Caco-2 (cell line): ENCODE measurements around the gene AGFG1. TPM values are rescaled to one million over a fixed set of nuclear protein-coding genes. Genes with fewer than 3 reads are reported as not detected.
A peak's percentile ranks its signal among the peaks of the same experiment; 100 is the strongest.

Experiments used
- BruUV-seq: library from RNA; stranded (reverse); fragments of 400-500 nt; replicated peaks from 2 replicates; lab custom pipeline; 2021; lab: Mats Ljungman, UMichigan
- CTCF ChIA-PET: fragments of 300-600 bp; sonication (Branson Sonifier 250); formaldehyde crosslinking; loops from one replicate; lab custom pipeline; 2022; ENCODE audit warnings: antibody characterized with exemption; lab: Charles Lee
- POLR2A ChIA-PET: fragments of 300-600 bp; sonication (Branson Sonifier 250); formaldehyde crosslinking; loops from one replicate; lab custom pipeline; 2022; ENCODE audit warnings: antibody characterized with exemption; lab: Charles Lee
- DNase-seq, 2 experiments: peaks; one replicate each; pipeline versions ENCODE4 v3.0.0 to v3.0.0-alpha.2; 2020 to 2022
- H3K27me3 ChIP-seq: replicated peaks from 2 replicates; pipeline ENCODE4 v1.6.0; 2011; ENCODE audit warnings: low read length; ENCODE audit not compliant: control insufficient read depth, insufficient read depth
- H3K36me3 ChIP-seq: 2 replicates; pipeline ENCODE4 v1.5.1; 2011; ENCODE audit warnings: low read length; ENCODE audit not compliant: control insufficient read depth, insufficient read depth
- H3K4me1 ChIP-seq: fragments of 250-450 bp; sonication (Bioruptor Pico); 2 replicates; pipeline ENCODE4 v1.5.1; 2020; ENCODE audit warnings: mild to moderate bottlenecking
- H3K4me3 ChIP-seq: 2 replicates; pipeline ENCODE4 v1.5.1; 2011; ENCODE audit warnings: low read depth, mild to moderate bottlenecking, control low read depth, low read length
- H3K9me3 ChIP-seq: fragments of 250-450 bp; sonication (Bioruptor Pico); 2 replicates; pipeline ENCODE4 v1.5.1; 2020; ENCODE audit warnings: mild to moderate bottlenecking, moderate library complexity
- H3K27ac Mint-ChIP-seq: one replicate; pipeline ENCODE4 v1.8.0; 2022; ENCODE audit warnings: mixed read lengths; ENCODE audit not compliant: unreplicated experiment
- H3K27me3 Mint-ChIP-seq: one replicate; pipeline ENCODE4 v1.8.0; 2022; ENCODE audit warnings: mixed read lengths; ENCODE audit not compliant: insufficient read depth, unreplicated experiment
- H3K36me3 Mint-ChIP-seq: one replicate; pipeline ENCODE4 v1.8.0; 2022; ENCODE audit warnings: mild to moderate bottlenecking, mixed read lengths; ENCODE audit not compliant: insufficient read depth, unreplicated experiment
- H3K4me1 Mint-ChIP-seq: one replicate; pipeline ENCODE4 v1.8.0; 2022; ENCODE audit warnings: low read depth, mixed read lengths; ENCODE audit not compliant: unreplicated experiment
- H3K4me3 Mint-ChIP-seq: one replicate; pipeline ENCODE4 v1.8.0; 2022; ENCODE audit warnings: mild to moderate bottlenecking, moderate library complexity, mixed read lengths; ENCODE audit not compliant: unreplicated experiment
- H3K9me3 Mint-ChIP-seq: one replicate; pipeline ENCODE4 v1.8.0; 2022; ENCODE audit warnings: mixed read lengths; ENCODE audit not compliant: unreplicated experiment
- CTCF ChIP-seq, 2 experiments: fragments of 200-600 bp in 1 of 2; IDR thresholded peaks; 1 replicate in 1 of 2; 2 replicates in 1 of 2; pipeline versions ENCODE4 v1.5.1 to v1.8.0; 2011 to 2022; ENCODE audit warnings: antibody characterized with exemption in 1 of 2, control low read depth in 1 of 2, inconsistent platforms in 1 of 2, low read depth in 1 of 2, low read length in 1 of 2, mild to moderate bottlenecking in 1 of 2, moderate library complexity in 1 of 2; ENCODE audit not compliant: insufficient read depth in 1 of 2, severe bottlenecking in 1 of 2, unreplicated experiment in 1 of 2
- intact Hi-C: fragments of 100-400 bp; cut with micrococcal nuclease; formaldehyde crosslinking; loops from one replicate; pipeline ENCODE4 v1.10.0; 2022; ENCODE audit not compliant: unreplicated experiment
- total RNA-seq: library from RNA; stranded (reverse); gene quantifications from 2 replicates; pipeline ENCODE4 v1.2.3, GENCODE V29; 2022

Gene AGFG1
- total RNA-seq, 1 experiment from 2014 or later: 73.1 TPM

- peaks cover 9% of the 10 kb centered on the region for H3K4me1 Mint-ChIP-seq
- CTCF ChIA-PET: interaction anchor here (0.6 to 1.0 kb wide), 3 partner anchors 48 to 66 kb away, joined by 3 to 9 read pairs (median 4); no protein-coding TSS in a partner anchor
- H3K36me3 ChIP-seq: no peaks in the 10 kb centered on the region
Observed at GRCh38 chr2:227472265-227473121, 537 bp downstream of the AGFG1 start.

GRCh38 chr2:227473122-227473461 lies 1.1 kb downstream of the AGFG1 start:
- Histone ChIP-seq H3K4me1 (peaks cover 17% of the 10 kb centered on the region), H3K9me3 (no peaks in the 10 kb centered on the region), H3K27me3 (no peaks in the 10 kb centered on the region), H3K4me3 (peak overlapping the region; percentile 79), H3K36me3 (no peaks in the 10 kb centered on the region)
- no peak for DNase-seq
- Mint-ChIP-seq H3K4me3 (peak overlapping the region; percentile 93), H3K4me1 (peaks cover 3% of the 10 kb centered on the region), H3K9me3 (no peaks in the 10 kb centered on the region), H3K36me3 (no peaks in the 10 kb centered on the region), H3K27ac (no peak overlapping the region), H3K27me3 (no peaks in the 10 kb centered on the region)
- BruUV-seq: no TSS peak
- ChIA-PET POLR2A (interaction anchor here (1.0 kb wide), 1 partner anchor 14 kb away, joined by 4 read pairs; no protein-coding TSS in a partner anchor), CTCF (interaction anchor here (1.0 kb wide), 1 partner anchor 49 kb away, joined by 9 read pairs; no protein-coding TSS in a partner anchor)
- intact Hi-C loops: loop anchor here (5.0 kb wide), 1 partner anchor 294 kb away; no protein-coding TSS in a partner anchor
- TF ChIP-seq CTCF (IDR thresholded peaks at IDR 0.05; ENCODE audit: insufficient read depth in 1 of 2, low read depth in 1 of 2, low read length in 1 of 2, severe bottlenecking in 1 of 2, unreplicated experiment in 1 of 2): no peak

More at GRCh38 chr2:227472265-227473121, 537 bp downstream of the AGFG1 start:
- peaks cover 23% of the 10 kb centered on the region for H3K4me1 ChIP-seq
- Mint-ChIP-seq H3K4me3 (peak overlapping the region; percentile 93), H3K27me3 (no peaks in the 10 kb centered on the region), H3K27ac (no peak overlapping the region), H3K9me3 (no peaks in the 10 kb centered on the region), H3K36me3 (no peaks in the 10 kb centered on the region)
- POLR2A ChIA-PET: interaction anchor here (0.6 to 1.0 kb wide), 2 partner anchors 15 to 340 kb away, joined by 3 to 4 read pairs; no protein-coding TSS in a partner anchor
- intact Hi-C loops: loop anchor here (1.0 to 5.0 kb wide), 3 partner anchors 18 to 295 kb away; no protein-coding TSS in a partner anchor
- DNase-seq: peak; percentile 44 to 58
- H3K27me3 ChIP-seq: no peaks in the 10 kb centered on the region
- BruUV-seq: no TSS peak
- TF ChIP-seq CTCF (IDR thresholded peaks at IDR 0.05; ENCODE audit: insufficient read depth in 1 of 2, low read depth in 1 of 2, low read length in 1 of 2, severe bottlenecking in 1 of 2, unreplicated experiment in 1 of 2): no peak
- H3K4me3 ChIP-seq: peak overlapping the region; percentile 79
- H3K9me3 ChIP-seq: no peaks in the 10 kb centered on the region

- Mint-ChIP-seq H3K27me3 (no peaks in the 10 kb centered on the region), H3K27ac (no peak overlapping the region), H3K4me1 (no peaks in the 10 kb centered on the region), H3K4me3 (peak overlapping the region; percentile 93), H3K9me3 (no peaks in the 10 kb centered on the region), H3K36me3 (no peaks in the 10 kb centered on the region)
- no TSS peak for BruUV-seq
- no peaks in the 10 kb centered on the region for H3K36me3 ChIP-seq
- intact Hi-C loops: loop anchor here (5.0 kb wide), 1 partner anchor 293 kb away; no protein-coding TSS in a partner anchor
- POLR2A ChIA-PET: interaction anchor here (1.0 kb wide), 1 partner anchor 14 kb away, joined by 4 read pairs; no protein-coding TSS in a partner anchor
- H3K4me3 ChIP-seq: 0 out of 2 replicates have a peak overlapping the region, but pooled peaks have one; percentile 2
- DNase-seq: no peak
- CTCF ChIA-PET: no interaction called here
- no peaks in the 10 kb centered on the region for H3K9me3 ChIP-seq
- H3K27me3 ChIP-seq: no peaks in the 10 kb centered on the region
- peaks cover 11% of the 10 kb centered on the region; the same call in 1 of the 2 replicates for H3K4me1 ChIP-seq
- TF ChIP-seq CTCF (IDR thresholded peaks at IDR 0.05; ENCODE audit: insufficient read depth in 1 of 2, low read depth in 1 of 2, low read length in 1 of 2, severe bottlenecking in 1 of 2, unreplicated experiment in 1 of 2): no peak
Observed at GRCh38 chr2:227473806-227474205, 1.9 kb downstream of the AGFG1 start.
